Colonic mucosa (tissue), 4 donors: ENCODE data around the gene OCRL. TPM values are rescaled to one million over a fixed set of nuclear protein-coding genes. Genes with fewer than 3 reads are reported as not detected.

Experiments
- DNase-seq: peaks from one replicate; pipeline ENCODE4 v3.0.0-alpha.2; 2020
- H3K27ac ChIP-seq: fragments of 200-600 bp; one replicate; pipeline ENCODE4 v1.8.0; 2021
- H3K27me3 ChIP-seq: fragments of 200-600 bp; one replicate; pipeline ENCODE4 v1.8.0; 2021
- H3K36me3 ChIP-seq: fragments of 200-600 bp; one replicate; pipeline ENCODE4 v1.8.0; 2021
- H3K4me1 ChIP-seq: fragments of 200-600 bp; one replicate; pipeline ENCODE4 v1.8.0; 2021; ENCODE audit warnings: mild to moderate bottlenecking
- H3K4me3 ChIP-seq: fragments of 200-600 bp; one replicate; pipeline ENCODE4 v1.8.0; 2021
- H3K9ac ChIP-seq, 2 donors: one replicate each; pipeline ENCODE4 v1.7.0; 2013; ENCODE audit warnings: control low read depth in 2 of 2, low read depth in 2 of 2, low read length in 2 of 2
- H3K9me3 ChIP-seq: fragments of 200-600 bp; one replicate; pipeline ENCODE4 v1.8.0; 2021
- CTCF ChIP-seq: fragments of 200-600 bp; IDR thresholded peaks from one replicate; pipeline ENCODE4 v1.8.0; 2022; ENCODE audit warnings: antibody characterized with exemption, mild to moderate bottlenecking
- intact Hi-C: fragments of 100-400 bp; cut with DNase I; formaldehyde crosslinking; loops from one replicate; pipeline ENCODE4 v1.14.1; 2022
- total RNA-seq, 2 donors: library from RNA; stranded (reverse); fragmentation: NEBNext Ultra II Directional in 1 of 2; extraction: Animal tissue kit (Norgen Biotek cat#: 25700) in 1 of 2; gene quantifications; one replicate each; pipeline ENCODE4 v1.2.1, GENCODE V29; 2021
- donor health status: healthy.
- donor health status: DM: no; HTN: no; CAD: no.
- donor health status: DM: no; HTN: no; CAD: no.

Gene OCRL
- total RNA-seq, 2 donors from 2014 or later = 26.2 to 32.8 TPM

GRCh38 chrX:129576539-129576938 lies 36.5 kb downstream of the OCRL start:
- Histone ChIP-seq H3K9ac (no peak overlapping the region), H3K36me3 (no peaks in the 10 kb centered on the region), H3K4me3 (no peak overlapping the region), H3K9me3 (no peaks in the 10 kb centered on the region), H3K27ac (no peak overlapping the region), H3K27me3 (no peaks in the 10 kb centered on the region), H3K4me1 (no peaks in the 10 kb centered on the region)
- no peak for TF ChIP-seq CTCF
- no peak for DNase-seq
- intact Hi-C loops = no loop called here

- intact Hi-C loops = no loop called here
- Histone ChIP-seq H3K36me3 (no peaks in the 10 kb centered on the region), H3K27ac (no peak overlapping the region), H3K4me1 (no peaks in the 10 kb centered on the region), H3K4me3 (no peak overlapping the region), H3K9me3 (no peaks in the 10 kb centered on the region), H3K9ac (no peak overlapping the region), H3K27me3 (no peaks in the 10 kb centered on the region)
- TF ChIP-seq CTCF = no peak
- no peak for DNase-seq
These were observed 37.4 kb downstream of the OCRL start for GRCh38 chrX:129577473-129577872.

DNA sequence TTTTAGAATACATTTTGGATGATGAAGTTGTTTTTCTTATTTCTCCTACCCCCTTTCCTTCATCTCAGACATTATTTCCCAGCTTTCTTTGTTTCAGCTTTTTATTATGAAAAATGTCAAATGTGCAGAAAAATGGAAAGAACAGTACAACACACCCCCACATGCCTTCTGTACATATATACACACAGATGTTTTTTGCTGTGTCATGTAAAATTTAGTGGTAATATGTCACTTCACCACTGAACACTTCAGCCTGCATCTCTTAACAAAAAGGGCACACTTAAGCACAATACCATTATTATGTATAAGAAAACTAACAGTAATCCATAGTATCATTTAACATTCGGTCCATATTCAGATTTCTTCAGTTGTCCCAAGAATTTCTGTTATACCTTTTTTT lies 37.8 kb downstream of the OCRL start:
- intact Hi-C loops = no loop called here
- H3K36me3 ChIP-seq = no peaks in the 10 kb centered on the region
- DNase-seq = no peak
- no peaks in the 10 kb centered on the region for H3K4me1 ChIP-seq
- H3K27ac ChIP-seq = no peak overlapping the region
- TF ChIP-seq CTCF = no peak
- no peak overlapping the region for H3K9ac ChIP-seq
- H3K9me3 ChIP-seq = no peaks in the 10 kb centered on the region
- H3K4me3 ChIP-seq = no peak overlapping the region
- no peaks in the 10 kb centered on the region for H3K27me3 ChIP-seq

GRCh38 chrX:129581904-129582303 lies 41.8 kb downstream of the OCRL start:
- no peak overlapping the region for H3K27ac ChIP-seq
- H3K27me3 ChIP-seq = no peaks in the 10 kb centered on the region
- TF ChIP-seq CTCF = no peak
- no peaks in the 10 kb centered on the region for H3K9me3 ChIP-seq
- intact Hi-C loops = no loop called here
- H3K4me3 ChIP-seq = no peak overlapping the region
- no peak overlapping the region for H3K9ac ChIP-seq
- DNase-seq = no peak
- no peaks in the 10 kb centered on the region for H3K4me1 ChIP-seq
- no peaks in the 10 kb centered on the region for H3K36me3 ChIP-seq

- Histone ChIP-seq H3K27ac (no peak overlapping the region), H3K9ac (no peak overlapping the region), H3K9me3 (no peaks in the 10 kb centered on the region), H3K36me3 (no peaks in the 10 kb centered on the region), H3K27me3 (no peaks in the 10 kb centered on the region), H3K4me3 (no peak overlapping the region), H3K4me1 (no peaks in the 10 kb centered on the region)
- no peak for TF ChIP-seq CTCF
- no peak for DNase-seq
- intact Hi-C loops = no loop called here
These were observed 45.1 kb downstream of the OCRL start for GRCh38 chrX:129585167-129585566.

- no peaks in the 10 kb centered on the region for H3K27me3 ChIP-seq
- no peaks in the 10 kb centered on the region for H3K9me3 ChIP-seq
- intact Hi-C loops = no loop called here
- H3K9ac ChIP-seq = no peak overlapping the region
- no peaks in the 10 kb centered on the region for H3K36me3 ChIP-seq
- H3K4me3 ChIP-seq = no peak overlapping the region
- H3K4me1 ChIP-seq = no peaks in the 10 kb centered on the region
- DNase-seq = no peak
- TF ChIP-seq CTCF = no peak
- H3K27ac ChIP-seq = no peak overlapping the region
These were observed 45.6 kb downstream of the OCRL start for GRCh38 chrX:129585691-129586090.
